H1 (cell line): Measurements from ENCODE around the gene QSOX2.

Experiments
- CREB1 ChIP-seq: IDR thresholded peaks from 2 replicates; pipeline ENCODE4 v1.6.1; 2012; ENCODE audit warnings: inconsistent platforms
- CTCF ChIP-seq, 3 experiments: IDR thresholded peaks; 1 replicate in 2 of 3; 2 replicates in 1 of 3; pipeline versions ENCODE4 v1.5.1 to v1.6.1; 2011; ENCODE audit warnings: low read length in 3 of 3, mild to moderate bottlenecking in 3 of 3, inconsistent platforms in 2 of 3, low read depth in 1 of 3, moderate library complexity in 1 of 3; ENCODE audit not compliant: insufficient read depth in 1 of 3; ENCODE audit errors: control extremely low read depth in 1 of 3
- POLR2A ChIP-seq, 2 experiments: IDR thresholded peaks; 1 replicate in 1 of 2; 2 replicates in 1 of 2; pipeline ENCODE4 v1.6.1; 2011; ENCODE audit warnings: low read depth in 2 of 2, low read length in 2 of 2, mild to moderate bottlenecking in 2 of 2; ENCODE audit errors: control extremely low read depth in 1 of 2

DNA sequence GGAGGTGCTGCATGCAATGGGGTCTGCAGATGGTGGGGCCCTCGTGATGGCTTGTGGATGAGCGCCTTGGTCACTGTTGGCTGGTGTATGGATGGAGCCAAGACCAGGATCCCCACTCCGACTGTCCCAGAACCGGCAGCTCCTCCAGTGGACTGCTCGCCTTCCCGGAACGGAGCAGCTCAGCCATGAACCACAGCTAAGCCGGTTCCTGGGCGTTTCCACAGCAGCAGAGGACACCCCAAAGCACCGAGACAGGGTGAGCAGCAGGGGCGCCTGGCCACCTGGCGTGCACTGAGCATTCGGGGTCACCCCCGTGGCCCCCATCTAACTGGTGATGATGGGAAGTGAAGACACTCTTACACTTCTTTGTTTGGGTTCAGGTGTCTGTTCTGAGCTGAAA lies 32.1 kb upstream of the QSOX2 start:
- TF ChIP-seq CTCF (IDR thresholded peaks at IDR 0.05; ENCODE audit: control extremely low read depth in 1 of 3, insufficient read depth in 1 of 3, low read depth in 1 of 3, low read length in 3 of 3), result peak in 1 of 3 experiments; percentile 39; a peak in 1 of 4 replicates
- TF ChIP-seq POLR2A (IDR thresholded peaks at IDR 0.05; ENCODE audit: control extremely low read depth in 1 of 2, low read depth in 2 of 2, low read length in 2 of 2), result no peak
- no peak for TF ChIP-seq CREB1
